Measurements from ENCODE around the gene DGKD.

GRCh38 chr2:233451950-233452349 is 97.7 kb downstream of the DGKD start:
- TF ChIP-seq, protein P1, sequence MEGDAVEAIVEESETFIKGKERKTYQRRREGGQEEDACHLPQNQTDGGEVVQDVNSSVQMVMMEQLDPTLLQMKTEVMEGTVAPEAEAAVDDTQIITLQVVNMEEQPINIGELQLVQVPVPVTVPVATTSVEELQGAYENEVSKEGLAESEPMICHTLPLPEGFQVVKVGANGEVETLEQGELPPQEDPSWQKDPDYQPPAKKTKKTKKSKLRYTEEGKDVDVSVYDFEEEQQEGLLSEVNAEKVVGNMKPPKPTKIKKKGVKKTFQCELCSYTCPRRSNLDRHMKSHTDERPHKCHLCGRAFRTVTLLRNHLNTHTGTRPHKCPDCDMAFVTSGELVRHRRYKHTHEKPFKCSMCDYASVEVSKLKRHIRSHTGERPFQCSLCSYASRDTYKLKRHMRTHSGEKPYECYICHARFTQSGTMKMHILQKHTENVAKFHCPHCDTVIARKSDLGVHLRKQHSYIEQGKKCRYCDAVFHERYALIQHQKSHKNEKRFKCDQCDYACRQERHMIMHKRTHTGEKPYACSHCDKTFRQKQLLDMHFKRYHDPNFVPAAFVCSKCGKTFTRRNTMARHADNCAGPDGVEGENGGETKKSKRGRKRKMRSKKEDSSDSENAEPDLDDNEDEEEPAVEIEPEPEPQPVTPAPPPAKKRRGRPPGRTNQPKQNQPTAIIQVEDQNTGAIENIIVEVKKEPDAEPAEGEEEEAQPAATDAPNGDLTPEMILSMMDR (IDR thresholded peaks at IDR 0.05; ENCODE audit: insufficient read depth, low read length) = no peak
- no peak for TF ChIP-seq POLR2AphosphoS5 (IDR thresholded peaks at IDR 0.05; ENCODE audit: low read depth)
